Endothelial cell of umbilical vein (primary cell): ENCODE results near the gene CHD9.

Experiments
- CTCF ChIP-seq, 2 donors: IDR thresholded peaks; 1 replicate in 1 of 2; 2 replicates in 1 of 2; pipeline ENCODE4 v1.5.1; 2011; ENCODE audit warnings: low read length in 2 of 2, mild to moderate bottlenecking in 2 of 2, moderate library complexity in 2 of 2, control low read depth in 1 of 2, inconsistent platforms in 1 of 2, low read depth in 1 of 2; ENCODE audit not compliant: insufficient read depth in 1 of 2; ENCODE audit errors: extremely low read depth in 1 of 2
- EZH2 ChIP-seq: IDR thresholded peaks from 2 replicates; pipeline ENCODE4 v1.6.1; 2012; ENCODE audit warnings: borderline replicate concordance, low read depth, mild to moderate bottlenecking, moderate library complexity, low read length, inconsistent platforms; ENCODE audit not compliant: severe bottlenecking
- POLR2A ChIP-seq: IDR thresholded peaks from 2 replicates; pipeline ENCODE4 v1.6.1; 2012; ENCODE audit warnings: low read depth, mild to moderate bottlenecking, control low read depth, low read length
- POLR2AphosphoS5 ChIP-seq: IDR thresholded peaks from 2 replicates; pipeline ENCODE4 v1.6.1; 2012; ENCODE audit warnings: low read depth, mild to moderate bottlenecking, control low read depth, low read length, moderate library complexity; ENCODE audit not compliant: insufficient read depth

- TF ChIP-seq CTCF (IDR thresholded peaks at IDR 0.05; ENCODE audit: extremely low read depth in 1 of 2, insufficient read depth in 1 of 2, low read depth in 1 of 2, low read length in 2 of 2) (no peak), EZH2 (no peak), POLR2A (no peak), POLR2AphosphoS5 (no peak)
Observed at GRCh38 chr16:53304334-53304733, 249.5 kb downstream of the CHD9 start.
